Endodermal cell (in vitro differentiated cells): Measurements from ENCODE around the gene LRMDA. TPM values are rescaled to one million over a fixed set of nuclear protein-coding genes. Genes with fewer than 3 reads are reported as not detected.

Experiments used
- DNase-seq: peaks from one replicate; pipeline ENCODE4 v3.0.0-alpha.2; 2017
- H3K27ac ChIP-seq: 2 replicates; pipeline ENCODE4 v1.5.1; 2013; ENCODE audit warnings: mild to moderate bottlenecking, low read depth, low read length, moderate library complexity
- H3K27me3 ChIP-seq: 2 replicates; pipeline ENCODE4 v1.6.1; 2013; ENCODE audit warnings: mild to moderate bottlenecking, low read length, moderate library complexity; ENCODE audit not compliant: insufficient read depth, control insufficient read depth, poor library complexity, severe bottlenecking
- H3K36me3 ChIP-seq: 2 replicates; pipeline ENCODE4 v1.7.0; 2013; ENCODE audit warnings: mild to moderate bottlenecking, low read length, moderate library complexity; ENCODE audit not compliant: control insufficient read depth, insufficient read depth
- H3K4me1 ChIP-seq: one replicate; pipeline ENCODE4 v1.7.0; 2013; ENCODE audit warnings: low read length; ENCODE audit not compliant: control insufficient read depth, insufficient read depth
- H3K4me3 ChIP-seq: 2 replicates; pipeline ENCODE4 v1.5.1; 2013; ENCODE audit warnings: mild to moderate bottlenecking, low read length, moderate library complexity
- H3K9ac ChIP-seq: 2 replicates; pipeline ENCODE4 v1.6.1; 2013; ENCODE audit warnings: mild to moderate bottlenecking, low read length, moderate library complexity; ENCODE audit not compliant: poor library complexity, severe bottlenecking; ENCODE audit errors: extremely low read depth
- H3K9me3 ChIP-seq: 2 replicates; pipeline ENCODE4 v1.6.1; 2013; ENCODE audit warnings: mild to moderate bottlenecking, low read length, moderate library complexity; ENCODE audit not compliant: control insufficient read depth
- H3K27ac Mint-ChIP-seq: 2 replicates; pipeline ENCODE4 v1.8.0; 2020; ENCODE audit warnings: mixed read lengths
- H3K27me3 Mint-ChIP-seq: 2 replicates; pipeline ENCODE4 v1.8.0; 2021; ENCODE audit warnings: mild to moderate bottlenecking, mixed read lengths; ENCODE audit not compliant: insufficient read depth
- H3K36me3 Mint-ChIP-seq: 2 replicates; pipeline ENCODE4 v1.8.0; 2020; ENCODE audit warnings: low read depth, mixed read lengths
- H3K4me1 Mint-ChIP-seq: 2 replicates; pipeline ENCODE4 v1.8.0; 2020; ENCODE audit warnings: mixed read lengths
- H3K4me3 Mint-ChIP-seq: 2 replicates; pipeline ENCODE4 v1.8.0; 2020; ENCODE audit warnings: mild to moderate bottlenecking, moderate library complexity, mixed read lengths
- H3K9me3 Mint-ChIP-seq: 2 replicates; pipeline ENCODE4 v1.8.0; 2020; ENCODE audit warnings: mild to moderate bottlenecking, mixed read lengths
- CTCF ChIP-seq: fragments of 200-600 bp; sonication (generic); conservative IDR thresholded peaks from 2 replicates; pipeline ENCODE4 v1.5.0; 2021; ENCODE audit warnings: antibody characterized with exemption, mild to moderate bottlenecking
- WGBS, 2 experiments: methylation state at CpG; one replicate each; pipeline versions ENCODE4 v1.1.5 to v1.1.7; 2013; ENCODE audit warnings: missing lambda C conversion rate in 2 of 2, mixed read lengths in 1 of 2; ENCODE audit not compliant: insufficient coverage in 1 of 2, insufficient read length in 1 of 2; 5-methylcytosine and 5-hydroxymethylcytosine counted together
- total RNA-seq, 2 donors: library from RNA; stranded (reverse); fragmentation: NEBNext Ultra II Directional in 1 of 2; extraction: Animal tissue kit (Norgen Biotek cat#: 25700) in 1 of 2; gene quantifications; 2 replicates in 1 of 2; 3 replicates in 1 of 2; pipeline ENCODE4 v1.2.1, GENCODE V29; 2021

Gene LRMDA
- total RNA-seq, 2 donors from 2014 or later: 1.7 to 5.1 TPM

DNA sequence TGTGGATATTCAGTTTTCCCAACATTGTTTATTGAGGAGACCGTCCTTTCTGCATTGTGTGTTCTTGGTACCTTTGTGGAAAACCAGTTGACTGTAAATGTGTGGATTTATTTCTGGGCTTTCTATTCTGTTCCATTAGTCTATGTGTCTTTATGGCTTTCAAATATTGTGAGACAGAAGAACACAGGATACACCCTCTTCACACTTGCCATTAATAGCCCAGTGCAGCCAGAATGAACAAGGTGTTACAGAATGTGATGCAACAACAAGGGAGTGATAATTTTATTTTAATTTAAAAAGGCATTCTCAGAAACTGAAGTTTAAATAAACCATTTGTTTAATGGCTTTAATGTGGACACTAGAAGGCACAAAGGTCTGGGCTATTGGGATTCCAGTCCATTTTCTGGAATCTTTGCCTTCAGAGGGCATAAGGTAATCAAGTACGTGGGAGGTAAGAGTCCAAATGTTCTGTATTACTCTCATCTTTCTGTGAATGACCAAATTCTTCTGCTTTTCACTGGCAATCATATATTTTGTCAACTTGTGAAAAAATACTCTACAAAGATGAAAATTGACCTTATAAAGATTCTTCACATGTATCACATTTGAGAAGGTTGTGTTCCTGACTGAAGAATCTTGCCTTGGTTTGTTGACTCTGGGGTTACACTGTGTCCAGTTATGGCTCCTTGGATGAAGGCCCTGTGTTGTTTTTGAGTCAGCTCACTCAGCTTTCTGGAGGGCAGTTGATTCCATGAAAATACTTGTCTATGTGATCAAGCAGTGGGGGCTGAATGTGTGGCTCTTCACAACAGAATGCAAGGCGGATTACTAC lies 962.7 kb downstream of the LRMDA start:
- DNase-seq: no peak
- Mint-ChIP-seq H3K36me3 (no peaks in the 10 kb centered on the region), H3K27me3 (no peaks in the 10 kb centered on the region), H3K27ac (no peak overlapping the region), H3K9me3 (no peaks in the 10 kb centered on the region), H3K4me1 (peaks cover 3% of the 10 kb centered on the region), H3K4me3 (no peak overlapping the region)
- no peak overlapping the region for H3K9ac ChIP-seq
- H3K4me1 ChIP-seq: no peaks in the 10 kb centered on the region
- no peak overlapping the region for H3K27ac ChIP-seq
- WGBS, 2 experiments: 80 to 83% methylated on average over 1 to 2 of the region's 3 CpGs
- H3K36me3 ChIP-seq: no peaks in the 10 kb centered on the region
- no peak for TF ChIP-seq CTCF
- H3K27me3 ChIP-seq: no peaks in the 10 kb centered on the region
- H3K4me3 ChIP-seq: no peak overlapping the region
- H3K9me3 ChIP-seq: no peaks in the 10 kb centered on the region

DNA sequence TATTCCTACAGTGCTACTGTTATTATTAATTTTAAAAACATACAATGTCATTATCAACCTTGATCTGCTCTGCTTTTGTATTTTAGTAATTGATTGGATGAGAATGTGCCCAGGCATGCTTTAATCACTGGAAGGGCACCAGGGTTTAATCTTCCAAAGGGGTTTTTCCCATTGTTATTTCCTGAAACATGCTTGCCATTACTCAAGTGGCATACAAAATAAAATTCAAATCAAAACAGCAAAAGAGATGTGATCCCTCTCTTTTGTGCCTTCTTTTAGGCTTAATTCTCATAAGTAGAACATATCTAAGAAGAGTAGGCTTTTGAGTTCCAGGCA lies 963.3 kb downstream of the LRMDA start:
- no peak overlapping the region for H3K27ac Mint-ChIP-seq
- Histone ChIP-seq H3K36me3 (no peaks in the 10 kb centered on the region), H3K4me1 (no peaks in the 10 kb centered on the region), H3K27ac (no peak overlapping the region), H3K9me3 (no peaks in the 10 kb centered on the region), H3K9ac (no peak overlapping the region), H3K4me3 (no peak overlapping the region), H3K27me3 (no peaks in the 10 kb centered on the region)
- no peaks in the 10 kb centered on the region for H3K27me3 Mint-ChIP-seq
- H3K4me3 Mint-ChIP-seq: no peak overlapping the region
- H3K4me1 Mint-ChIP-seq: peaks cover 3% of the 10 kb centered on the region
- H3K9me3 Mint-ChIP-seq: no peaks in the 10 kb centered on the region
- TF ChIP-seq CTCF: no peak
- no peaks in the 10 kb centered on the region for H3K36me3 Mint-ChIP-seq
- DNase-seq: no peak

- 81% methylated on average over 1 of the region's 1 CpG; no CpG with 5 or more reads in 1 of the 2 experiments for WGBS, 2 experiments
- H3K9me3 Mint-ChIP-seq: no peaks in the 10 kb centered on the region
- TF ChIP-seq CTCF: no peak
Measured at GRCh38 chr10:76395251-76395650, 963.8 kb downstream of the LRMDA start.

More at GRCh38 chr10:76395251-76395650, 963.8 kb downstream of the LRMDA start:
- no peak for DNase-seq
- Histone ChIP-seq H3K9ac (no peak overlapping the region), H3K27ac (no peak overlapping the region), H3K27me3 (no peaks in the 10 kb centered on the region), H3K9me3 (no peaks in the 10 kb centered on the region), H3K4me3 (no peak overlapping the region), H3K36me3 (no peaks in the 10 kb centered on the region), H3K4me1 (no peaks in the 10 kb centered on the region)
- no peaks in the 10 kb centered on the region for H3K27me3 Mint-ChIP-seq
- H3K36me3 Mint-ChIP-seq: no peaks in the 10 kb centered on the region
- H3K27ac Mint-ChIP-seq: no peak overlapping the region
- H3K4me3 Mint-ChIP-seq: no peak overlapping the region
- H3K4me1 Mint-ChIP-seq: peaks cover 3% of the 10 kb centered on the region
